DMS79 treated with DMSO at 0.1 percent for 48 hours (cell line): ENCODE results near the gene ERCC3.

ENCODE experiments used
- DNase-seq: peaks from one replicate; lab custom pipeline; 2025; lab: John Stamatoyannopoulos, UW

ERCC3 gene

GRCh38 chr2:127293748-127294562 is at the start of gene ERCC3:
TSS of gene ERCC3 (minus strand) at chr2:127294144. CDS start at chr2:127294081, 63 bp downstream.
- DNase-seq, result peak; percentile 76

- DNase-seq, result no peak
Observed at GRCh38 chr2:127343277-127343676, 49.3 kb upstream of the ERCC3 start.

- no peak for DNase-seq
Observed at GRCh38 chr2:127342101-127342500, 48.2 kb upstream of the ERCC3 start.

GRCh38 chr2:127332335-127332734 is 38.4 kb upstream of the ERCC3 start:
- no peak for DNase-seq

GRCh38 chr2:127330753-127331152 is 36.8 kb upstream of the ERCC3 start:
- no peak for DNase-seq

- no peak for DNase-seq
Observed at GRCh38 chr2:127326289-127326945, 32.5 kb upstream of the ERCC3 start.

GRCh38 chr2:127324635-127325034 is 30.7 kb upstream of the ERCC3 start:
- DNase-seq, result peak; percentile 12

GRCh38 chr2:127321303-127321702 is 27.4 kb upstream of the ERCC3 start:
- DNase-seq, result no peak

- DNase-seq, result no peak
Observed at GRCh38 chr2:127320586-127321275, 26.8 kb upstream of the ERCC3 start.

- no peak for DNase-seq
Observed at GRCh38 chr2:127320067-127320466, 26.1 kb upstream of the ERCC3 start.

- no peak for DNase-seq
Observed at GRCh38 chr2:127314193-127314988, 20.4 kb upstream of the ERCC3 start.

- no peak for DNase-seq
Observed at GRCh38 chr2:127313406-127313805, 19.5 kb upstream of the ERCC3 start.

GRCh38 chr2:127310980-127311379 is 17.0 kb upstream of the ERCC3 start:
- DNase-seq, result no peak

- no peak for DNase-seq
Observed at GRCh38 chr2:127309468-127309867, 15.5 kb upstream of the ERCC3 start.

GRCh38 chr2:127308586-127309138 is 14.7 kb upstream of the ERCC3 start:
- no peak for DNase-seq

- DNase-seq, result no peak
Observed at GRCh38 chr2:127305990-127306585, 12.1 kb upstream of the ERCC3 start.

GRCh38 chr2:127302168-127302567 is 8.2 kb upstream of the ERCC3 start:
- no peak for DNase-seq

GRCh38 chr2:127293386-127293747 is 577 bp downstream of the ERCC3 start:
- no peak for DNase-seq

- DNase-seq, result no peak
Observed at GRCh38 chr2:127288274-127288673, 5.7 kb downstream of the ERCC3 start.

GRCh38 chr2:127283275-127283674 is 10.7 kb downstream of the ERCC3 start:
- DNase-seq, result no peak

GRCh38 chr2:127280693-127281092 is 13.3 kb downstream of the ERCC3 start:
- DNase-seq, result no peak
